Measurements from ENCODE around the gene CCDC160.
"Not testable (repeated sequence)": the region's sequence is repeated elsewhere in the genome, so short reads cannot be mapped to it uniquely, and the experiment has no call there.

The CCDC160 gene

GRCh38 chrX:134236626-134237614, at the start of gene CCDC160:
CCDC160 (plus strand) TSS chrX:134237182; CDS start chrX:134244801, 7,619 bp downstream.
- no peak for DNase-seq (ENCODE audit: low read depth, low spot score)

- DNase-seq (ENCODE audit: low read depth, low spot score), result no peak
These were observed 45.7 kb upstream of the CCDC160 start for GRCh38 chrX:134191281-134191680.

- no peak for DNase-seq (ENCODE audit: low read depth, low spot score)
These were observed 42.1 kb upstream of the CCDC160 start for GRCh38 chrX:134194915-134195314.

- DNase-seq (ENCODE audit: low read depth, low spot score), result no peak
These were observed 34.4 kb upstream of the CCDC160 start for GRCh38 chrX:134202561-134202960.

- no peak for DNase-seq (ENCODE audit: low read depth, low spot score)
These were observed 30.8 kb upstream of the CCDC160 start for GRCh38 chrX:134206221-134206620.

GRCh38 chrX:134210465-134210864, 26.5 kb upstream of the CCDC160 start:
- DNase-seq (ENCODE audit: low read depth, low spot score), result no peak

GRCh38 chrX:134235236-134235635, 1.7 kb upstream of the CCDC160 start:
- no peak for DNase-seq (ENCODE audit: low read depth, low spot score)

- DNase-seq (ENCODE audit: low read depth, low spot score), result not testable (repeated sequence)
These were observed 1.2 kb downstream of the CCDC160 start for GRCh38 chrX:134238144-134238543.

GRCh38 chrX:134239016-134239415, 2.0 kb downstream of the CCDC160 start:
- no peak for DNase-seq (ENCODE audit: low read depth, low spot score)

GRCh38 chrX:134240209-134240608, 3.2 kb downstream of the CCDC160 start:
- DNase-seq (ENCODE audit: low read depth, low spot score), result no peak

- no peak for DNase-seq (ENCODE audit: low read depth, low spot score)
These were observed 5.1 kb downstream of the CCDC160 start for GRCh38 chrX:134241960-134242619.

- DNase-seq (ENCODE audit: low read depth, low spot score), result no peak
These were observed 7.1 kb downstream of the CCDC160 start for GRCh38 chrX:134244043-134244442.

- DNase-seq (ENCODE audit: low read depth, low spot score), result peak; percentile 8
These were observed 9.3 kb downstream of the CCDC160 start for GRCh38 chrX:134246282-134246681.

- no peak for DNase-seq (ENCODE audit: low read depth, low spot score)
These were observed 10.5 kb downstream of the CCDC160 start for GRCh38 chrX:134247492-134247891.

- DNase-seq (ENCODE audit: low read depth, low spot score), result no peak
These were observed 12.3 kb downstream of the CCDC160 start for GRCh38 chrX:134249241-134249640.

GRCh38 chrX:134251241-134251640, 14.3 kb downstream of the CCDC160 start:
- DNase-seq (ENCODE audit: low read depth, low spot score), result no peak

- DNase-seq (ENCODE audit: low read depth, low spot score), result no peak
These were observed 17.5 kb downstream of the CCDC160 start for GRCh38 chrX:134254511-134254910.

- no peak for DNase-seq (ENCODE audit: low read depth, low spot score)
These were observed 18.6 kb downstream of the CCDC160 start for GRCh38 chrX:134255555-134255954.

GRCh38 chrX:134256684-134257083, 19.7 kb downstream of the CCDC160 start:
- DNase-seq (ENCODE audit: low read depth, low spot score), result no peak

- no peak for DNase-seq (ENCODE audit: low read depth, low spot score)
These were observed 21.2 kb downstream of the CCDC160 start for GRCh38 chrX:134258202-134258601.

GRCh38 chrX:134285934-134286333, 49.0 kb downstream of the CCDC160 start:
- not testable (repeated sequence) for DNase-seq (ENCODE audit: low read depth, low spot score)

- DNase-seq (ENCODE audit: low read depth, low spot score), result no peak
These were observed 50.4 kb downstream of the CCDC160 start for GRCh38 chrX:134287346-134287745.

- no peak for DNase-seq (ENCODE audit: low read depth, low spot score)
These were observed 57.6 kb downstream of the CCDC160 start for GRCh38 chrX:134294548-134294947.

All from brain pericyte (primary cell).